ENCODE results near the gene ASCC3.
"Not testable (repeated sequence)": the region's sequence is repeated elsewhere in the genome, so short reads cannot be mapped to it uniquely, and the experiment has no call there.

The ASCC3 gene

GRCh38 chr6:100662264-100662663, 218.9 kb downstream of the ASCC3 start:
- H3K27ac ChIP-seq (ENCODE audit: poor library complexity, severe bottlenecking): no peak overlapping the region
- H3K9me3 ChIP-seq (ENCODE audit: severe bottlenecking): no peaks in the 10 kb centered on the region
- H3K27me3 ChIP-seq (ENCODE audit: insufficient read depth, poor library complexity, severe bottlenecking): no peaks in the 10 kb centered on the region
- no peak for TF ChIP-seq CTCF (IDR thresholded peaks at IDR 0.05; ENCODE audit: poor library complexity, severe bottlenecking)
- DNase-seq (ENCODE audit: low spot score) (no peak), ATAC-seq (ENCODE audit: low read depth) (no peak)
- H3K4me3 ChIP-seq (ENCODE audit: severe bottlenecking): no peak overlapping the region
- H3K4me1 ChIP-seq (ENCODE audit: insufficient read depth, poor library complexity, severe bottlenecking): peaks cover 9% of the 10 kb centered on the region
- peaks cover 20% of the 10 kb centered on the region for H3K36me3 ChIP-seq (ENCODE audit: low read depth)

- Histone ChIP-seq H3K4me1 (ENCODE audit: insufficient read depth, poor library complexity, severe bottlenecking) (peaks cover 6% of the 10 kb centered on the region), H3K27ac (ENCODE audit: poor library complexity, severe bottlenecking) (no peak overlapping the region), H3K4me3 (ENCODE audit: severe bottlenecking) (no peak overlapping the region), H3K27me3 (ENCODE audit: insufficient read depth, poor library complexity, severe bottlenecking) (no peaks in the 10 kb centered on the region), H3K9me3 (ENCODE audit: severe bottlenecking) (no peaks in the 10 kb centered on the region), H3K36me3 (ENCODE audit: low read depth) (peaks cover 40% of the 10 kb centered on the region)
- no peak for TF ChIP-seq CTCF (IDR thresholded peaks at IDR 0.05; ENCODE audit: poor library complexity, severe bottlenecking)
- DNase-seq (ENCODE audit: low spot score) (no peak), ATAC-seq (ENCODE audit: low read depth) (no peak)
These were observed 222.6 kb downstream of the ASCC3 start for GRCh38 chr6:100658486-100658885.

- Histone ChIP-seq H3K36me3 (ENCODE audit: low read depth) (peaks cover 44% of the 10 kb centered on the region), H3K27me3 (ENCODE audit: insufficient read depth, poor library complexity, severe bottlenecking) (no peaks in the 10 kb centered on the region), H3K4me1 (ENCODE audit: insufficient read depth, poor library complexity, severe bottlenecking) (peaks cover under 1% of the 10 kb centered on the region), H3K4me3 (ENCODE audit: severe bottlenecking) (no peak overlapping the region), H3K9me3 (ENCODE audit: severe bottlenecking) (no peaks in the 10 kb centered on the region), H3K27ac (ENCODE audit: poor library complexity, severe bottlenecking) (no peak overlapping the region)
- TF ChIP-seq CTCF (IDR thresholded peaks at IDR 0.05; ENCODE audit: poor library complexity, severe bottlenecking): peak; percentile 87
- no peak; the same call in 2 of the 3 replicates for ATAC-seq (ENCODE audit: low read depth)
- no peak for DNase-seq (ENCODE audit: low spot score)
These were observed 223.3 kb downstream of the ASCC3 start for GRCh38 chr6:100657678-100658330.

GRCh38 chr6:100641147-100641546, 240.0 kb downstream of the ASCC3 start:
- not testable (repeated sequence) for DNase-seq (ENCODE audit: low spot score); H3K27me3 ChIP-seq (ENCODE audit: insufficient read depth, poor library complexity, severe bottlenecking)
- peaks cover 72% of the 10 kb centered on the region for H3K36me3 ChIP-seq (ENCODE audit: low read depth)

GRCh38 chr6:100633096-100633777, 247.9 kb downstream of the ASCC3 start:
- no peak for DNase-seq (ENCODE audit: low spot score)
- Histone ChIP-seq H3K9me3 (ENCODE audit: severe bottlenecking) (no peaks in the 10 kb centered on the region), H3K4me3 (ENCODE audit: severe bottlenecking) (no peak overlapping the region), H3K27me3 (ENCODE audit: insufficient read depth, poor library complexity, severe bottlenecking) (no peaks in the 10 kb centered on the region), H3K4me1 (ENCODE audit: insufficient read depth, poor library complexity, severe bottlenecking) (peaks cover 8% of the 10 kb centered on the region), H3K36me3 (ENCODE audit: low read depth) (peaks cover 31% of the 10 kb centered on the region), H3K27ac (ENCODE audit: poor library complexity, severe bottlenecking) (no peak overlapping the region)
- no peak for TF ChIP-seq CTCF (IDR thresholded peaks at IDR 0.05; ENCODE audit: poor library complexity, severe bottlenecking)
- peak; percentile 100 for ATAC-seq (ENCODE audit: low read depth)

More at GRCh38 chr6:100641147-100641546, 240.0 kb downstream of the ASCC3 start:
- not testable (repeated sequence) for H3K4me3 ChIP-seq (ENCODE audit: severe bottlenecking); H3K9me3 ChIP-seq (ENCODE audit: severe bottlenecking); H3K4me1 ChIP-seq (ENCODE audit: insufficient read depth, poor library complexity, severe bottlenecking); H3K27ac ChIP-seq (ENCODE audit: poor library complexity, severe bottlenecking); ATAC-seq (ENCODE audit: low read depth)
